Neural crest cell (in vitro differentiated cells): Measurements from ENCODE around the gene KDM4B. TPM values are rescaled to one million over a fixed set of nuclear protein-coding genes. Genes with fewer than 3 reads are reported as not detected.
A peak's percentile ranks its signal among the peaks of the same experiment; 100 is the strongest.

ENCODE experiments used
- DNase-seq: peaks from one replicate; pipeline ENCODE4 v3.0.0; 2021; ENCODE audit warnings: low read depth, mixed read lengths, low spot score
- H3K27ac Mint-ChIP-seq: one replicate; pipeline ENCODE4 v1.8.0; 2021; ENCODE audit warnings: mild to moderate bottlenecking, mixed read lengths; ENCODE audit not compliant: unreplicated experiment
- H3K27me3 Mint-ChIP-seq: 2 replicates; pipeline ENCODE4 v1.8.0; 2021; ENCODE audit warnings: low read depth, mild to moderate bottlenecking, mixed read lengths
- H3K36me3 Mint-ChIP-seq: 2 replicates; pipeline ENCODE4 v1.8.0; 2021; ENCODE audit warnings: low read depth, mild to moderate bottlenecking, mixed read lengths
- H3K4me1 Mint-ChIP-seq: 2 replicates; pipeline ENCODE4 v1.8.0; 2021; ENCODE audit warnings: mixed read lengths
- H3K4me3 Mint-ChIP-seq: one replicate; pipeline ENCODE4 v1.8.0; 2021; ENCODE audit warnings: mild to moderate bottlenecking, mixed read lengths
- H3K9me3 Mint-ChIP-seq: 2 replicates; pipeline ENCODE4 v1.8.0; 2021; ENCODE audit warnings: mixed read lengths
- CTCF ChIP-seq: fragments of 200-600 bp; sonication (generic); conservative IDR thresholded peaks from 2 replicates; pipeline ENCODE4 v1.5.0; 2021; ENCODE audit warnings: antibody characterized with exemption, mild to moderate bottlenecking
- total RNA-seq: library from RNA; stranded (reverse); gene quantifications from 2 replicates; pipeline ENCODE4 v1.2.1, GENCODE V29; 2021

The KDM4B gene
- total RNA-seq, 1 donor from 2014 or later = 45.4 TPM

GRCh38 chr19:5171711-5172110 lies 202.8 kb downstream of the KDM4B start:
- TF ChIP-seq CTCF = no peak
- peaks cover 10% of the 10 kb centered on the region for H3K4me1 Mint-ChIP-seq

GRCh38 chr19:5172859-5173630 lies 204.1 kb downstream of the KDM4B start:
- H3K36me3 Mint-ChIP-seq = no peaks in the 10 kb centered on the region
- H3K9me3 Mint-ChIP-seq = peaks cover 3% of the 10 kb centered on the region
- peak overlapping the region; percentile 50 for H3K27ac Mint-ChIP-seq

More at GRCh38 chr19:5171711-5172110, 202.8 kb downstream of the KDM4B start:
- no peak for DNase-seq
- no peaks in the 10 kb centered on the region for H3K36me3 Mint-ChIP-seq
- H3K27ac Mint-ChIP-seq = no peak overlapping the region
- H3K9me3 Mint-ChIP-seq = peaks cover 3% of the 10 kb centered on the region
- no peak overlapping the region for H3K4me3 Mint-ChIP-seq
- no peaks in the 10 kb centered on the region for H3K27me3 Mint-ChIP-seq

GRCh38 chr19:5173993-5174392 lies 205.1 kb downstream of the KDM4B start:
- DNase-seq = no peak
- H3K4me1 Mint-ChIP-seq = peaks cover 15% of the 10 kb centered on the region
- no peaks in the 10 kb centered on the region for H3K27me3 Mint-ChIP-seq
- no peak overlapping the region for H3K4me3 Mint-ChIP-seq
- H3K9me3 Mint-ChIP-seq = peaks cover 3% of the 10 kb centered on the region
- H3K36me3 Mint-ChIP-seq = no peaks in the 10 kb centered on the region
- H3K27ac Mint-ChIP-seq = no peak overlapping the region
- no peak for TF ChIP-seq CTCF

More at GRCh38 chr19:5172859-5173630, 204.1 kb downstream of the KDM4B start:
- H3K4me1 Mint-ChIP-seq = peaks cover 15% of the 10 kb centered on the region
- H3K4me3 Mint-ChIP-seq = no peak overlapping the region
- no peak for TF ChIP-seq CTCF
- H3K27me3 Mint-ChIP-seq = no peaks in the 10 kb centered on the region
- no peak for DNase-seq

DNA sequence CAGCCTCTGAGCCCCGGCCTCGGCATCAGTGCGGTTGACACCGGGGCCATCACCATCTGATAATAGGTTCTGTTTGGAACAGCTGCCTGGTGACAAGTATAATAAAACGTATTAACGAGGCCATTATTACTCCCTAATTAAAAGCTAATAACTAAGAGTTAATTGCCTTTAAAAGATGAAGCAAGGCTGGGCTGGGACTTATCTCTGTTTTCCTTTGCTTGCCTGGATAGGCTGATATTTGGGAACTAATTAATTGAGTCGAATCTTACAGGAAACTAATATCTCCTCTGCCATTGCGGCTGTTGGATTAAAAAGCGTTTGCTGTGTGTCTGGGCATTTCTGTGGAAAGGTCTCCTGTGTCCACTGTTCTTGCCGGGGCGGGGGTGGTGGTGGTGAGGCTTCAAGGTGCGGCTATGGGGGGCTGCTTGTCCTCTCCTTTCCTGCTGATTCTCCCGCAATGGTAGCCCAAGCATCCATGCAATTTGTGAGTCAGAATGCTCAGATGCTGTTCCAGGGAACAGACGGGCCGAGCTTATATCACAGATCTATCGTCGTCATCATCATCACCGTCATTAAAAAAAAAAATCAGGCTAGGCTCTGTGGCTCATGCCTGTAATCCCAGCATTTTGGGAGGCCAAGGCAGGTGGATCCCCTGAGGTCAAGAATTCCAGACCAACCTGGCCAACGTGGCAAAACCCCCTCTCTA lies 209.0 kb downstream of the KDM4B start:
- Mint-ChIP-seq H3K27me3 (no peaks in the 10 kb centered on the region), H3K4me3 (no peak overlapping the region), H3K36me3 (no peaks in the 10 kb centered on the region), H3K27ac (peak overlapping the region; percentile 35), H3K9me3 (no peaks in the 10 kb centered on the region), H3K4me1 (peaks cover 11% of the 10 kb centered on the region)
- DNase-seq = no peak
- no peak for TF ChIP-seq CTCF

DNA sequence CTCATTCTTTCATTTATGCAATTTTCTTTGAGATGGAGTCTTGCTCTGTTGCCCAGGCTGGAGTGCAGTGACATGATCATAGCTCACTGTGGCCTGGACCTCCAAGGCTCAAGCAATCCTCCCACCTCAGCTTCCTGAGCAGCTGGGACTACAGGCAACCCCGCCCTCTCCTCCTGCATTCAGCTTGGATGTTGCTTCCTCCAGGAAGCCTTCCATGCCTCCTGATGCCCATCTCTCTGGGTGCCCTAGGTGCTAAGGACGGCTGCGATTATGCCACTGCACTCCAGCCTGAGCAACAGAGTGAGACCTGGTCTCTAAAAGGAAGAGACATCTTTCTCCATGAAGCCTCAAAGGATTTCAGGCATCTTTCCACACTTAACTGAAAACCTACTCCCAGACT lies 209.9 kb downstream of the KDM4B start:
- Mint-ChIP-seq H3K27me3 (no peaks in the 10 kb centered on the region), H3K4me3 (no peak overlapping the region), H3K27ac (peak overlapping the region; percentile 20), H3K36me3 (no peaks in the 10 kb centered on the region), H3K4me1 (peaks cover 5% of the 10 kb centered on the region), H3K9me3 (no peaks in the 10 kb centered on the region)
- no peak for DNase-seq
- TF ChIP-seq CTCF = no peak
